Measurements from ENCODE around the gene MYO5B. TPM values are rescaled to one million over a fixed set of nuclear protein-coding genes. Genes with fewer than 3 reads are reported as not detected.

Gene MYO5B
- total RNA-seq, 1 experiment from 2014 or later, result 25.9 TPM

- intact Hi-C loops (cut with micrococcal nuclease), result no loop called here
- peaks cover 7% of the 10 kb centered on the region for H3K9me3 Mint-ChIP-seq (ENCODE audit: unreplicated experiment)
- no peak overlapping the region for H3K4me3 Mint-ChIP-seq (ENCODE audit: unreplicated experiment)
- no peaks in the 10 kb centered on the region for H3K4me1 Mint-ChIP-seq (ENCODE audit: insufficient read depth, unreplicated experiment)
- ChIA-PET CTCF (no interaction called here), POLR2A (interaction anchor here (1.6 kb wide), 1 partner anchor 9 kb away, joined by 5 read pairs; no protein-coding TSS in a partner anchor)
- no peak overlapping the region for H3K27ac Mint-ChIP-seq (ENCODE audit: low read depth, unreplicated experiment)
- no peak for TF ChIP-seq CTCF (IDR thresholded peaks at IDR 0.05; ENCODE audit: unreplicated experiment)
- BruUV-seq (replicated peaks), result no TSS peak
- H3K27me3 Mint-ChIP-seq (ENCODE audit: insufficient read depth, unreplicated experiment), result no peaks in the 10 kb centered on the region
- no peak for DNase-seq (ENCODE audit: unreplicated experiment)
- no peaks in the 10 kb centered on the region for H3K36me3 Mint-ChIP-seq (ENCODE audit: insufficient read depth, unreplicated experiment)
Observed at GRCh38 chr18:50172367-50172766, 22.6 kb downstream of the MYO5B start.

- POLR2A ChIA-PET, result no interaction called here
- DNase-seq (ENCODE audit: unreplicated experiment), result no peak
- Mint-ChIP-seq H3K4me1 (ENCODE audit: insufficient read depth, unreplicated experiment) (no peaks in the 10 kb centered on the region), H3K4me3 (ENCODE audit: unreplicated experiment) (no peak overlapping the region), H3K27ac (ENCODE audit: low read depth, unreplicated experiment) (no peak overlapping the region), H3K27me3 (ENCODE audit: insufficient read depth, unreplicated experiment) (no peaks in the 10 kb centered on the region), H3K36me3 (ENCODE audit: insufficient read depth, unreplicated experiment) (peaks cover 5% of the 10 kb centered on the region), H3K9me3 (ENCODE audit: unreplicated experiment) (peaks cover 7% of the 10 kb centered on the region)
- BruUV-seq (replicated peaks), result no TSS peak
- CTCF ChIA-PET, result no interaction called here
- intact Hi-C loops (cut with micrococcal nuclease), result no loop called here
- TF ChIP-seq CTCF (IDR thresholded peaks at IDR 0.05; ENCODE audit: unreplicated experiment), result no peak
Observed at GRCh38 chr18:50171406-50171805, 23.5 kb downstream of the MYO5B start.

- DNase-seq (ENCODE audit: unreplicated experiment), result no peak
- H3K36me3 Mint-ChIP-seq (ENCODE audit: insufficient read depth, unreplicated experiment), result peaks cover 5% of the 10 kb centered on the region
- H3K4me1 Mint-ChIP-seq (ENCODE audit: insufficient read depth, unreplicated experiment), result no peaks in the 10 kb centered on the region
- ChIA-PET POLR2A (no interaction called here), CTCF (no interaction called here)
- H3K9me3 Mint-ChIP-seq (ENCODE audit: unreplicated experiment), result peaks cover 7% of the 10 kb centered on the region
- BruUV-seq (replicated peaks), result no TSS peak
- no peak overlapping the region for H3K27ac Mint-ChIP-seq (ENCODE audit: low read depth, unreplicated experiment)
- H3K27me3 Mint-ChIP-seq (ENCODE audit: insufficient read depth, unreplicated experiment), result no peaks in the 10 kb centered on the region
- no peak overlapping the region for H3K4me3 Mint-ChIP-seq (ENCODE audit: unreplicated experiment)
- no peak for TF ChIP-seq CTCF (IDR thresholded peaks at IDR 0.05; ENCODE audit: unreplicated experiment)
- intact Hi-C loops (cut with micrococcal nuclease), result no loop called here
Observed at GRCh38 chr18:50170004-50170403, 24.9 kb downstream of the MYO5B start.

GRCh38 chr18:50169149-50169548 lies 25.8 kb downstream of the MYO5B start:
- Mint-ChIP-seq H3K36me3 (ENCODE audit: insufficient read depth, unreplicated experiment) (peaks cover 5% of the 10 kb centered on the region), H3K27me3 (ENCODE audit: insufficient read depth, unreplicated experiment) (no peaks in the 10 kb centered on the region), H3K27ac (ENCODE audit: low read depth, unreplicated experiment) (no peak overlapping the region), H3K4me3 (ENCODE audit: unreplicated experiment) (no peak overlapping the region), H3K9me3 (ENCODE audit: unreplicated experiment) (peaks cover 7% of the 10 kb centered on the region), H3K4me1 (ENCODE audit: insufficient read depth, unreplicated experiment) (no peaks in the 10 kb centered on the region)
- no peak for DNase-seq (ENCODE audit: unreplicated experiment)
- POLR2A ChIA-PET, result no interaction called here
- intact Hi-C loops (cut with micrococcal nuclease), result no loop called here
- no peak for TF ChIP-seq CTCF (IDR thresholded peaks at IDR 0.05; ENCODE audit: unreplicated experiment)
- no TSS peak for BruUV-seq (replicated peaks)
- CTCF ChIA-PET, result no interaction called here
